ENCODE data around the gene C6orf136. TPM values are rescaled to one million over a fixed set of nuclear protein-coding genes. Genes with fewer than 3 reads are reported as not detected.

Gene C6orf136
- total and polyA plus RNA-seq, 9 of the 15 experiments (the other 6 are each of a cell fraction or from before 2014, with no cell fraction given), result 14.1 to 63.1 (median 18.4) TPM

GRCh38 chr6:30685157-30686008 lies 38.5 kb downstream of the C6orf136 start (continued):
- TF ChIP-seq NEUROD1 (IDR thresholded peaks at IDR 0.05; ENCODE audit: borderline replicate concordance, low read depth, low read length, partially characterized antibody), result no peak
- TF ChIP-seq ZNF696 (CRISPR knock-in tag; conservative IDR thresholded peaks at IDR 0.05), result no peak
- TF ChIP-seq, protein P1, sequence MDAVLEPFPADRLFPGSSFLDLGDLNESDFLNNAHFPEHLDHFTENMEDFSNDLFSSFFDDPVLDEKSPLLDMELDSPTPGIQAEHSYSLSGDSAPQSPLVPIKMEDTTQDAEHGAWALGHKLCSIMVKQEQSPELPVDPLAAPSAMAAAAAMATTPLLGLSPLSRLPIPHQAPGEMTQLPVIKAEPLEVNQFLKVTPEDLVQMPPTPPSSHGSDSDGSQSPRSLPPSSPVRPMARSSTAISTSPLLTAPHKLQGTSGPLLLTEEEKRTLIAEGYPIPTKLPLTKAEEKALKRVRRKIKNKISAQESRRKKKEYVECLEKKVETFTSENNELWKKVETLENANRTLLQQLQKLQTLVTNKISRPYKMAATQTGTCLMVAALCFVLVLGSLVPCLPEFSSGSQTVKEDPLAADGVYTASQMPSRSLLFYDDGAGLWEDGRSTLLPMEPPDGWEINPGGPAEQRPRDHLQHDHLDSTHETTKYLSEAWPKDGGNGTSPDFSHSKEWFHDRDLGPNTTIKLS (IDR thresholded peaks at IDR 0.05; ENCODE audit: borderline replicate concordance, low read depth), result 0 out of 2 replicates have a peak, but pooled peaks have one; percentile 27
- TF ChIP-seq HCFC1 (IDR thresholded peaks at IDR 0.05; ENCODE audit: low read depth, low read length), result peak; percentile 31; the same call in 1 of the 2 replicates
- TF ChIP-seq BCL6 (CRISPR knock-in tag; IDR thresholded peaks at IDR 0.05), result 0 out of 2 replicates have a peak, but pooled peaks have one; percentile 27
- TF ChIP-seq ZNF695 (CRISPR knock-in tag; IDR thresholded peaks at IDR 0.05), result 0 out of 2 replicates have a peak, but pooled peaks have one; percentile 30
- TF ChIP-seq, protein P2, sequence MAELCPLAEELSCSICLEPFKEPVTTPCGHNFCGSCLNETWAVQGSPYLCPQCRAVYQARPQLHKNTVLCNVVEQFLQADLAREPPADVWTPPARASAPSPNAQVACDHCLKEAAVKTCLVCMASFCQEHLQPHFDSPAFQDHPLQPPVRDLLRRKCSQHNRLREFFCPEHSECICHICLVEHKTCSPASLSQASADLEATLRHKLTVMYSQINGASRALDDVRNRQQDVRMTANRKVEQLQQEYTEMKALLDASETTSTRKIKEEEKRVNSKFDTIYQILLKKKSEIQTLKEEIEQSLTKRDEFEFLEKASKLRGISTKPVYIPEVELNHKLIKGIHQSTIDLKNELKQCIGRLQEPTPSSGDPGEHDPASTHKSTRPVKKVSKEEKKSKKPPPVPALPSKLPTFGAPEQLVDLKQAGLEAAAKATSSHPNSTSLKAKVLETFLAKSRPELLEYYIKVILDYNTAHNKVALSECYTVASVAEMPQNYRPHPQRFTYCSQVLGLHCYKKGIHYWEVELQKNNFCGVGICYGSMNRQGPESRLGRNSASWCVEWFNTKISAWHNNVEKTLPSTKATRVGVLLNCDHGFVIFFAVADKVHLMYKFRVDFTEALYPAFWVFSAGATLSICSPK (IDR thresholded peaks at IDR 0.05; ENCODE audit: borderline replicate concordance), result no peak
- peak; percentile 42; the same call in 1 of the 2 replicates for TF ChIP-seq BRD4 (IDR thresholded peaks at IDR 0.05)
- peak; percentile 4; the same call in 1 of the 2 replicates for TF ChIP-seq ARID2 (IDR thresholded peaks at IDR 0.05)
- 0 out of 2 replicates have a peak, but pooled peaks have one; percentile 34 for TF ChIP-seq SMAD3 (CRISPR knock-in tag; conservative IDR thresholded peaks at IDR 0.05)
- TF ChIP-seq ZNF239 (CRISPR knock-in tag; IDR thresholded peaks at IDR 0.05), result no peak

Data from K562 (cell line).